Lower leg skin (tissue), 3 donors: ENCODE measurements around the gene MC2R.

Experiments
- CTCF ChIP-seq, 3 donors: fragments of 450-650 bp; IDR thresholded peaks; one replicate each; pipeline ENCODE4 v1.5.1; 2016; ENCODE audit warnings: antibody characterized with exemption in 3 of 3, mild to moderate bottlenecking in 3 of 3, moderate library complexity in 2 of 3
- POLR2A ChIP-seq, 2 donors: fragments of 450-650 bp; IDR thresholded peaks; one replicate each; pipeline ENCODE4 v1.6.1; 2016 to 2017; ENCODE audit warnings: antibody characterized with exemption in 2 of 2, mild to moderate bottlenecking in 1 of 2, moderate library complexity in 1 of 2

GRCh38 chr18:13835202-13835601, 80.1 kb downstream of the MC2R start:
- TF ChIP-seq CTCF (IDR thresholded peaks at IDR 0.05) (no peak), POLR2A (IDR thresholded peaks at IDR 0.05) (no peak)
